Non-pigmented ciliary epithelial cell (primary cell): ENCODE measurements around the gene CABP1.
"Not testable (repeated sequence)": the region's sequence is repeated elsewhere in the genome, so short reads cannot be mapped to it uniquely, and the experiment has no call there.

ENCODE experiments used
- DNase-seq: peaks from one replicate; pipeline ENCODE4 v3.0.0-alpha.2; 2010; ENCODE audit warnings: low read depth

CABP1 gene

GRCh38 chr12:120639771-120640721 is at the start of gene CABP1:
TSS of gene CABP1 (plus strand) at chr12:120640626. CDS start at chr12:120640686, 60 bp downstream.
- no peak for DNase-seq

- no peak for DNase-seq
Measured at GRCh38 chr12:120590741-120591407, 49.6 kb upstream of the CABP1 start.

GRCh38 chr12:120592121-120593049 is 48.0 kb upstream of the CABP1 start:
- no peak for DNase-seq

- no peak for DNase-seq
Measured at GRCh38 chr12:120596901-120597300, 43.5 kb upstream of the CABP1 start.

- DNase-seq, result no peak
Measured at GRCh38 chr12:120597861-120598260, 42.6 kb upstream of the CABP1 start.

GRCh38 chr12:120598674-120599463 is 41.6 kb upstream of the CABP1 start:
- no peak for DNase-seq

- DNase-seq, result no peak
Measured at GRCh38 chr12:120599672-120600552, 40.5 kb upstream of the CABP1 start.

GRCh38 chr12:120602416-120602815 is 38.0 kb upstream of the CABP1 start:
- not testable (repeated sequence) for DNase-seq

- DNase-seq, result no peak
Measured at GRCh38 chr12:120610560-120610959, 29.9 kb upstream of the CABP1 start.

- not testable (repeated sequence) for DNase-seq
Measured at GRCh38 chr12:120611534-120611933, 28.9 kb upstream of the CABP1 start.

GRCh38 chr12:120614848-120615247 is 25.6 kb upstream of the CABP1 start:
- DNase-seq, result no peak

GRCh38 chr12:120617193-120617592 is 23.2 kb upstream of the CABP1 start:
- DNase-seq, result not testable (repeated sequence)

- not testable (repeated sequence) for DNase-seq
Measured at GRCh38 chr12:120617767-120618166, 22.7 kb upstream of the CABP1 start.

- no peak for DNase-seq
Measured at GRCh38 chr12:120618954-120619615, 21.3 kb upstream of the CABP1 start.

- DNase-seq, result no peak
Measured at GRCh38 chr12:120620624-120621023, 19.8 kb upstream of the CABP1 start.

- DNase-seq, result no peak
Measured at GRCh38 chr12:120625557-120626419, 14.6 kb upstream of the CABP1 start.

- DNase-seq, result no peak
Measured at GRCh38 chr12:120628919-120629318, 11.5 kb upstream of the CABP1 start.

GRCh38 chr12:120630104-120630892 is 10.1 kb upstream of the CABP1 start:
- DNase-seq, result no peak
